Astrocyte (in vitro differentiated cells and primary cell): Measurements from ENCODE around the gene KRT71. TPM values are rescaled to one million over a fixed set of nuclear protein-coding genes. Genes with fewer than 3 reads are reported as not detected.

Experiments used
- DNase-seq: peaks from one replicate; pipeline ENCODE4 v3.0.0-alpha.2; 2010; ENCODE audit warnings: low read depth
- FAIRE-seq: peaks from 2 replicates; lab custom pipeline; 2011; peaks lifted over from hg19 to GRCh38; lab: Jason Lieb, UNC
- H2AFZ ChIP-seq: 2 replicates; pipeline ENCODE4 v1.6.0; 2012; ENCODE audit warnings: low read depth, low read length, inconsistent platforms
- H3K27ac ChIP-seq: 2 replicates; pipeline ENCODE4 v1.5.1; 2011; ENCODE audit warnings: low read depth, low read length, inconsistent platforms
- H3K27me3 ChIP-seq: 2 replicates; pipeline ENCODE4 v1.6.0; 2011; ENCODE audit warnings: low read length, inconsistent platforms; ENCODE audit not compliant: insufficient read depth
- H3K36me3 ChIP-seq: 2 replicates; pipeline ENCODE4 v1.5.1; 2011; ENCODE audit warnings: low read length, inconsistent platforms; ENCODE audit not compliant: insufficient read depth
- H3K4me1 ChIP-seq: 2 replicates; pipeline ENCODE4 v1.5.1; 2011; ENCODE audit warnings: low read length, inconsistent platforms; ENCODE audit not compliant: insufficient read depth
- H3K4me2 ChIP-seq: 2 replicates; pipeline ENCODE4 v1.6.0; 2012; ENCODE audit warnings: low read length, inconsistent platforms
- H3K4me3 ChIP-seq: 2 replicates; pipeline ENCODE4 v1.5.1; 2011; ENCODE audit warnings: low read depth, mild to moderate bottlenecking, low read length, inconsistent platforms; ENCODE audit not compliant: insufficient read depth
- H3K79me2 ChIP-seq: 2 replicates; pipeline ENCODE4 v1.6.0; 2012; ENCODE audit warnings: mild to moderate bottlenecking, low read length, inconsistent platforms; ENCODE audit not compliant: insufficient read depth
- H3K9ac ChIP-seq: 2 replicates; pipeline ENCODE4 v1.6.0; 2012; ENCODE audit warnings: mild to moderate bottlenecking, low read length, inconsistent platforms
- H3K9me3 ChIP-seq: 2 replicates; pipeline ENCODE4 v1.5.1; 2012; ENCODE audit warnings: low read depth, mild to moderate bottlenecking, low read length, inconsistent platforms; ENCODE audit not compliant: insufficient read depth
- H4K20me1 ChIP-seq: 2 replicates; pipeline ENCODE4 v1.6.0; 2012; ENCODE audit warnings: low read length, inconsistent platforms; ENCODE audit not compliant: insufficient read depth
- H3K27ac Mint-ChIP-seq: one replicate; pipeline ENCODE4 v1.8.0; 2021; ENCODE audit warnings: mild to moderate bottlenecking, mixed read lengths; ENCODE audit not compliant: unreplicated experiment
- H3K27me3 Mint-ChIP-seq: one replicate; pipeline ENCODE4 v1.8.0; 2021; ENCODE audit warnings: low read depth, mixed read lengths; ENCODE audit not compliant: unreplicated experiment
- H3K36me3 Mint-ChIP-seq: one replicate; pipeline ENCODE4 v1.8.0; 2021; ENCODE audit warnings: low read depth, mixed read lengths; ENCODE audit not compliant: unreplicated experiment
- H3K4me1 Mint-ChIP-seq: one replicate; pipeline ENCODE4 v1.8.0; 2021; ENCODE audit warnings: low read depth, mixed read lengths; ENCODE audit not compliant: unreplicated experiment
- H3K4me3 Mint-ChIP-seq: one replicate; pipeline ENCODE4 v1.8.0; 2021; ENCODE audit warnings: mild to moderate bottlenecking, moderate library complexity, mixed read lengths; ENCODE audit not compliant: unreplicated experiment
- H3K9me3 Mint-ChIP-seq: one replicate; pipeline ENCODE4 v1.8.0; 2021; ENCODE audit warnings: mild to moderate bottlenecking, mixed read lengths; ENCODE audit not compliant: unreplicated experiment
- EZH2 ChIP-seq: IDR thresholded peaks from 2 replicates; pipeline ENCODE4 v1.6.1; 2012; ENCODE audit warnings: mild to moderate bottlenecking, low read length, inconsistent platforms; ENCODE audit not compliant: insufficient read depth
- total RNA-seq: library from RNA; stranded (reverse); gene quantifications from 2 replicates; pipeline ENCODE4 v1.2.1, GENCODE V29; 2021
- TF ChIP-seq, protein P1 (sequence below): IDR thresholded peaks from 2 replicates; pipeline ENCODE4 v1.5.1; 2011; ENCODE audit warnings: low read depth, mild to moderate bottlenecking, inconsistent platforms, low read length, moderate library complexity; ENCODE audit not compliant: insufficient read depth

Gene KRT71
- total RNA-seq, 1 donor from 2014 or later, result not detected

DNA sequence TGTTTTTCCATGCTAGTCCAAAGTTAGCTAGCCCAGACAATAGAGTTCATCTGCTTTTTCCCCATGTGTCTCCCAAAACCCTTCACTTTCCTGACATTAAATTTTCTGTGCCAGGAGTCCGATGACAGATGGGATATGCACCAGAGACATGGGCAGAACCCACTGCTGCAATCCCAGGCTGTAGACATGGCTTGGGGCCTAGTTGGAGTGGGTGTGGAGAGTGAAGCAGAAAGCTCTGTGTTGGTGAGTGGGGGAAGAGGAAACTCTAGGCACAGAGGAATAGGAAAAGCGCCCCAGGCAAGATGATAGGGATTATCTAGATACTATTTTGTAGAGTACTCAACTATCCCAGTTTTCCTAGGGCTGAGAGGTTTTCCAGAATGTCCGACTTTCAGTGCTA, 25.5 kb upstream of the KRT71 start:
- peaks cover 21% of the 10 kb centered on the region for H3K4me1 Mint-ChIP-seq

DNA sequence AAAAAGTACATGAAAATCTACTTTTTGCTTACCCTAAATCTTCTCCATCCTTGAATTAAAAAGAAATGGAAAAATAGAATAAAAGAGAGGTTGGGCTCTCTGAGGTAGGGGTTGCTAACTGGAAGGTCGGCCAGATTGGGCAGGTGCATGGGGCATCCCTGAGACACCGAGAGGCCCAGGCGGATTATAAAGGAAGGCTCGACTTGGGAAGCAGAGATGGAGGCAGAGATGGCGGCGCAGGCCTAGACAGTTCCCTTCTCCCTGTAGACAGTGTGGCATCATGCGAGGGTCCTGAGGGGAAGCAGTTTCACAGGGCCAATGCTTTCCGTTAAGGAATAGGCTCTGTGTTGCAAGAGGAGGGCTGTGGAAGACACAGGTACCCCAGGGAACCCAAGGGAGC, 24.4 kb upstream of the KRT71 start:
- Histone ChIP-seq H3K27me3 (peaks cover 10% of the 10 kb centered on the region), H3K79me2 (no peaks in the 10 kb centered on the region), H4K20me1 (no peaks in the 10 kb centered on the region), H3K27ac (no peak overlapping the region), H3K9ac (no peak overlapping the region), H3K4me3 (no peak overlapping the region), H2AFZ (no peak overlapping the region), H3K4me1 (no peaks in the 10 kb centered on the region), H3K4me2 (no peak overlapping the region), H3K36me3 (no peaks in the 10 kb centered on the region), H3K9me3 (no peaks in the 10 kb centered on the region)
- peaks cover 13% of the 10 kb centered on the region for H3K4me1 Mint-ChIP-seq
- H3K9me3 Mint-ChIP-seq, result no peaks in the 10 kb centered on the region
- FAIRE-seq, result no peak
- no peak overlapping the region for H3K4me3 Mint-ChIP-seq
- TF ChIP-seq EZH2, result no peak
- TF ChIP-seq, protein P1, sequence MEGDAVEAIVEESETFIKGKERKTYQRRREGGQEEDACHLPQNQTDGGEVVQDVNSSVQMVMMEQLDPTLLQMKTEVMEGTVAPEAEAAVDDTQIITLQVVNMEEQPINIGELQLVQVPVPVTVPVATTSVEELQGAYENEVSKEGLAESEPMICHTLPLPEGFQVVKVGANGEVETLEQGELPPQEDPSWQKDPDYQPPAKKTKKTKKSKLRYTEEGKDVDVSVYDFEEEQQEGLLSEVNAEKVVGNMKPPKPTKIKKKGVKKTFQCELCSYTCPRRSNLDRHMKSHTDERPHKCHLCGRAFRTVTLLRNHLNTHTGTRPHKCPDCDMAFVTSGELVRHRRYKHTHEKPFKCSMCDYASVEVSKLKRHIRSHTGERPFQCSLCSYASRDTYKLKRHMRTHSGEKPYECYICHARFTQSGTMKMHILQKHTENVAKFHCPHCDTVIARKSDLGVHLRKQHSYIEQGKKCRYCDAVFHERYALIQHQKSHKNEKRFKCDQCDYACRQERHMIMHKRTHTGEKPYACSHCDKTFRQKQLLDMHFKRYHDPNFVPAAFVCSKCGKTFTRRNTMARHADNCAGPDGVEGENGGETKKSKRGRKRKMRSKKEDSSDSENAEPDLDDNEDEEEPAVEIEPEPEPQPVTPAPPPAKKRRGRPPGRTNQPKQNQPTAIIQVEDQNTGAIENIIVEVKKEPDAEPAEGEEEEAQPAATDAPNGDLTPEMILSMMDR, result no peak
- H3K27me3 Mint-ChIP-seq, result peaks cover 65% of the 10 kb centered on the region
- no peak overlapping the region for H3K27ac Mint-ChIP-seq
- no peak for DNase-seq
- no peaks in the 10 kb centered on the region for H3K36me3 Mint-ChIP-seq

More for the DNA sequence above, 25.5 kb upstream of the KRT71 start:
- no peak overlapping the region for H3K27ac Mint-ChIP-seq
- H3K4me1 ChIP-seq, result no peaks in the 10 kb centered on the region
- H3K9me3 Mint-ChIP-seq, result no peaks in the 10 kb centered on the region
- no peaks in the 10 kb centered on the region for H3K36me3 ChIP-seq
- no peak overlapping the region for H3K4me3 Mint-ChIP-seq
- no peaks in the 10 kb centered on the region for H3K79me2 ChIP-seq
- TF ChIP-seq, protein P1, result no peak
- TF ChIP-seq EZH2, result no peak
- no peaks in the 10 kb centered on the region for H4K20me1 ChIP-seq
- H3K9ac ChIP-seq, result no peak overlapping the region
- peaks cover 8% of the 10 kb centered on the region for H3K27me3 ChIP-seq
- DNase-seq, result no peak
- no peak overlapping the region for H3K4me2 ChIP-seq
- no peaks in the 10 kb centered on the region for H3K36me3 Mint-ChIP-seq
- no peak overlapping the region for H3K4me3 ChIP-seq
- no peak overlapping the region for H3K27ac ChIP-seq
- no peaks in the 10 kb centered on the region for H3K9me3 ChIP-seq
- no peak for FAIRE-seq
- peaks cover 53% of the 10 kb centered on the region for H3K27me3 Mint-ChIP-seq
- no peak overlapping the region for H2AFZ ChIP-seq

DNA sequence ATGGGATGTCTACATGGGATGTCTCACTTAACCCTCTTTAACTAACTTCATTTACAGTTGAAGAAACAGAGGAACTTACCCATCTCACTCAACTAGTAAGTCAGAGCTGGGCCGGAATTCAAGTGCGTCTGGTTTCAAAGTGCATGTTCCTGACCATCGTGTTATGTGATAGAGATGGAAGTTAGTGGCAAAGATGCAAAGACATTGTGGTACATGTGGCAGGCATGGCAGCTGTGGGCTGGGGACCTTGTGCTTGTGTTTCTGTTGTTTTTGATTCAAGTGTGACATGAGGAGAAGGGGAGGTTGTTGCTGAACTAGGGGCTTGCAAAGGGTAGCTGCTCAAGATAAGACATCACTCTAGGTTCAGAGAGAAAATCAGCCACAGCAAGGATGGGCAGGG, 23.0 kb upstream of the KRT71 start:
- Histone ChIP-seq H3K27me3 (peaks cover 6% of the 10 kb centered on the region), H3K36me3 (no peaks in the 10 kb centered on the region), H2AFZ (no peak overlapping the region), H3K9ac (no peak overlapping the region), H3K9me3 (no peaks in the 10 kb centered on the region), H4K20me1 (no peaks in the 10 kb centered on the region), H3K4me2 (no peak overlapping the region), H3K4me1 (no peaks in the 10 kb centered on the region), H3K27ac (no peak overlapping the region), H3K4me3 (no peak overlapping the region), H3K79me2 (no peaks in the 10 kb centered on the region)
- no peak overlapping the region for H3K4me3 Mint-ChIP-seq
- DNase-seq, result no peak
- FAIRE-seq, result no peak
- TF ChIP-seq, protein P1, result no peak
- no peak for TF ChIP-seq EZH2
- H3K4me1 Mint-ChIP-seq, result peaks cover 5% of the 10 kb centered on the region
- H3K27me3 Mint-ChIP-seq, result peaks cover 78% of the 10 kb centered on the region
- no peak overlapping the region for H3K27ac Mint-ChIP-seq
- H3K36me3 Mint-ChIP-seq, result no peaks in the 10 kb centered on the region
- H3K9me3 Mint-ChIP-seq, result no peaks in the 10 kb centered on the region
